Keratinocyte (primary cell): ENCODE measurements around the gene NRG2. TPM values are rescaled to one million over a fixed set of nuclear protein-coding genes. Genes with fewer than 3 reads are reported as not detected.

Experiments
- DNase-seq: peaks from one replicate; pipeline ENCODE4 v3.0.0-alpha.2; 2011; ENCODE audit warnings: low read depth, missing footprints, low spot score
- FAIRE-seq: peaks from 2 replicates; lab custom pipeline; 2011; peaks lifted over from hg19 to GRCh38; lab: Jason Lieb, UNC
- H2AFZ ChIP-seq: 2 replicates; pipeline ENCODE4 v1.6.0; 2012; ENCODE audit warnings: low read length, control low read depth, inconsistent platforms; ENCODE audit not compliant: control insufficient read depth
- H3K27ac ChIP-seq: 2 replicates; pipeline ENCODE4 v1.5.1; 2011; ENCODE audit warnings: low read length; ENCODE audit not compliant: control insufficient read depth, insufficient read depth
- H3K27me3 ChIP-seq: 3 replicates; pipeline ENCODE4 v1.6.0; 2011; ENCODE audit warnings: low read length; ENCODE audit not compliant: control insufficient read depth, insufficient read depth; ENCODE audit errors: extremely low read depth
- H3K36me3 ChIP-seq, 2 experiments: 2 replicates in 1 of 2; 3 replicates in 1 of 2; pipeline ENCODE4 v1.5.1; 2011; ENCODE audit warnings: low read length in 2 of 2, mild to moderate bottlenecking in 1 of 2; ENCODE audit not compliant: control insufficient read depth in 2 of 2, insufficient read depth in 2 of 2; ENCODE audit errors: extremely low read depth in 1 of 2
- H3K4me1 ChIP-seq: 3 replicates; pipeline ENCODE4 v1.5.1; 2011; ENCODE audit warnings: low read length; ENCODE audit not compliant: control insufficient read depth, insufficient read depth; ENCODE audit errors: extremely low read depth
- H3K4me2 ChIP-seq: 3 replicates; pipeline ENCODE4 v1.6.0; 2011; ENCODE audit warnings: low read depth, low read length; ENCODE audit not compliant: control insufficient read depth, insufficient read depth; ENCODE audit errors: extremely low read depth
- H3K4me3 ChIP-seq, 3 experiments: fragments of 200-600 bp in 1 of 3; sonication (generic) in 1 of 3; 2 replicates in 2 of 3; 3 replicates in 1 of 3; pipeline ENCODE4 v1.5.1; 2011 to 2016; ENCODE audit warnings: low read length in 3 of 3, mild to moderate bottlenecking in 3 of 3, control low read depth in 2 of 3, inconsistent platforms in 1 of 3, low read depth in 1 of 3, mixed read lengths in 1 of 3, mixed run types in 1 of 3, moderate library complexity in 1 of 3; ENCODE audit not compliant: control insufficient read depth in 2 of 3, insufficient read depth in 2 of 3; ENCODE audit errors: extremely low read depth in 1 of 3
- H3K79me2 ChIP-seq: 2 replicates; pipeline ENCODE4 v1.6.0; 2012; ENCODE audit warnings: low read length; ENCODE audit not compliant: control insufficient read depth, insufficient read depth
- H3K9ac ChIP-seq: 3 replicates; pipeline ENCODE4 v1.6.0; 2011; ENCODE audit warnings: low read length; ENCODE audit not compliant: control insufficient read depth, insufficient read depth; ENCODE audit errors: extremely low read depth
- H3K9me1 ChIP-seq: 3 replicates; pipeline ENCODE4 v1.6.0; 2011; ENCODE audit warnings: low read length; ENCODE audit not compliant: control insufficient read depth, insufficient read depth; ENCODE audit errors: extremely low read depth
- H3K9me3 ChIP-seq: 2 replicates; pipeline ENCODE4 v1.5.1; 2012; ENCODE audit warnings: low read depth, low read length; ENCODE audit not compliant: control insufficient read depth
- H4K20me1 ChIP-seq: 3 replicates; pipeline ENCODE4 v1.6.0; 2011; ENCODE audit warnings: low read length; ENCODE audit not compliant: control insufficient read depth, insufficient read depth; ENCODE audit errors: extremely low read depth
- EZH2 ChIP-seq: IDR thresholded peaks from one replicate; pipeline ENCODE4 v1.6.1; 2012; ENCODE audit warnings: inconsistent platforms, mild to moderate bottlenecking, low read length, moderate library complexity
- dilution Hi-C: fragments of 300-500 bp; cut with MboI; formaldehyde crosslinking; loops from one replicate; pipeline ENCODE4 v1.7.0; 2020; ENCODE audit warnings: low sequenced_read_pairs; ENCODE audit not compliant: extremely low pct_ligation_motif_present
- polyA plus RNA-seq, 5 experiments: library from polyadenylated mRNA; depleted of rRNA in 3 of 5; stranded (reverse) in 3 of 5; stranded (forward) in 1 of 5; unstranded in 1 of 5; fragments of >200 nt; gene quantifications; 1 replicate in 1 of 5; 2 replicates in 3 of 5; 3 replicates in 1 of 5; pipeline versions ENCODE4 v1.2.1 to v1.2.3, GENCODE V29; 2011 to 2012; ENCODE audit warnings: missing spikeins in 2 of 5, low read depth in 1 of 5, low replicate concordance in 1 of 5
- TF ChIP-seq, protein P1 (sequence below), 3 experiments: IDR thresholded peaks in 1 of 3; conservative IDR thresholded peaks in 1 of 3; optimal IDR thresholded peaks in 1 of 3; 2 replicates in 2 of 3; 3 replicates in 1 of 3; pipeline versions ENCODE3 to v1.5.1; 2011; ENCODE audit warnings: low read length in 3 of 3, mild to moderate bottlenecking in 3 of 3, moderate library complexity in 2 of 3, control low read depth in 1 of 3, inconsistent platforms in 1 of 3; ENCODE audit not compliant: insufficient read depth in 2 of 3; ENCODE audit errors: extremely low read depth in 1 of 3

NRG2 gene
- polyA plus RNA-seq, 1 donor (not counting 4 experiments of a cell fraction or from before 2014, with no cell fraction given): 0.13 TPM

DNA sequence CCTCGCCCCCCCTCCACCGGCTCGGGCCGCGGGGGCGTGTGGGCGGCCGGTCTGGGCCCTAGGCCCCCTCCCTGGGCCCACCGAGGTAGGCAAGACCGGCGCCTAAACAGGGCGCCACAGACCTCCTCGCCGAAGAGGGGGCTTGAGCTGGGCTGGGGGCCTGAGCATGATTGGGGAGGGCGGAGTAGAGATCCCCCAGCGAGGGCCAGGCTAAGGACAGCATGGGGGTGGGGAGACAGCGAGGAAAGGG lies 138.6 kb downstream of the NRG2 start:
- TF ChIP-seq, protein P1, sequence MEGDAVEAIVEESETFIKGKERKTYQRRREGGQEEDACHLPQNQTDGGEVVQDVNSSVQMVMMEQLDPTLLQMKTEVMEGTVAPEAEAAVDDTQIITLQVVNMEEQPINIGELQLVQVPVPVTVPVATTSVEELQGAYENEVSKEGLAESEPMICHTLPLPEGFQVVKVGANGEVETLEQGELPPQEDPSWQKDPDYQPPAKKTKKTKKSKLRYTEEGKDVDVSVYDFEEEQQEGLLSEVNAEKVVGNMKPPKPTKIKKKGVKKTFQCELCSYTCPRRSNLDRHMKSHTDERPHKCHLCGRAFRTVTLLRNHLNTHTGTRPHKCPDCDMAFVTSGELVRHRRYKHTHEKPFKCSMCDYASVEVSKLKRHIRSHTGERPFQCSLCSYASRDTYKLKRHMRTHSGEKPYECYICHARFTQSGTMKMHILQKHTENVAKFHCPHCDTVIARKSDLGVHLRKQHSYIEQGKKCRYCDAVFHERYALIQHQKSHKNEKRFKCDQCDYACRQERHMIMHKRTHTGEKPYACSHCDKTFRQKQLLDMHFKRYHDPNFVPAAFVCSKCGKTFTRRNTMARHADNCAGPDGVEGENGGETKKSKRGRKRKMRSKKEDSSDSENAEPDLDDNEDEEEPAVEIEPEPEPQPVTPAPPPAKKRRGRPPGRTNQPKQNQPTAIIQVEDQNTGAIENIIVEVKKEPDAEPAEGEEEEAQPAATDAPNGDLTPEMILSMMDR (optimal IDR thresholded peaks at IDR 0.05 in 1 of 3, IDR thresholded peaks at IDR 0.05 in 1 of 3, conservative IDR thresholded peaks at IDR 0.05 in 1 of 3; ENCODE audit: extremely low read depth in 1 of 3, insufficient read depth in 2 of 3, low read length in 3 of 3): no peak
- TF ChIP-seq EZH2: no peak

DNA sequence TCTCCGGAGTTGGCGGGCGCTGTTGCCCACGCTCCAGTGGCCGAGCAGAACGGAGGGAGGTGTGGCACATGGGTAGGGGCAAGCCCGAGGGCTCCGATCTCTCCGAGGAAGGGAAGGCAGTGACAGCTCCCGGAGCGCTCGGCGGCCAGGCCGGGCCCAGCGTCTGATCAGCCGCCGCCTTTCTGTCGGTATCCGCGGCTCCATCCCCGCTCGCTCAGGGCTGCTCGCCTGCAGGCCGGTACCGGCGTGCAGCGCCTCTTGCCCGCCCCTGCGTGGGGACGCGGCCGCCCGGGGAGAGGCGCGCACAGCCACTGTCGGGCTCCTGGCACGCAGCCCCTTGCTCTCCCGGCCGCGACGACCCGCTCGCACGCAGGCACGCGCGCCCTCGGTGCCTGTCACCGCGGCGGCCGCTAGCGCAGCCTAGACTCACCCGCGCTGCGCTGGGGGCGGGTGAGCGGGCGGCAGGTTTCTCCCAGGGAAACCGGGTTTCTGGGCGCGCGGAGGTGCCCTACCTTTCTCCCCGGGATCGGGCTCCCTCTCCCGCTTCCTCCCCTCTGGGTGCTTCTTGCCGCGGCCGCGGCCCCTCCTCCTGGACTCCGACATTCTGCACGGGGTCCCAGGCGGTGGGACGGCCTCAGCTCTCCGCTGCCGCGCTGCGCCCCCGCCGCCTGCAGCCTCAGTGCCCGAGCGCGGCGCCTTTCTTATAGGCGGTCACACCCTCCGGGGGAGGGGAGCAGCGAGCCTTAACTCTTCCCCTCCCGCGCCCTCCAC lies 139.1 kb downstream of the NRG2 start:
- Histone ChIP-seq H3K79me2 (no peaks in the 10 kb centered on the region), H3K4me1 (peaks cover 5% of the 10 kb centered on the region), H3K27ac (no peak overlapping the region), H4K20me1 (peaks cover 3% of the 10 kb centered on the region), H3K4me2 (peak overlapping the region; percentile 61), H3K36me3 (no peaks in the 10 kb centered on the region), H3K9me1 (no peaks in the 10 kb centered on the region), H3K4me3 (peak overlapping the region; percentile 29 to 50 (median 36)), H3K27me3 (peaks cover 47% of the 10 kb centered on the region), H3K9ac (no peak overlapping the region), H3K9me3 (no peaks in the 10 kb centered on the region), H2AFZ (no peak overlapping the region)
- TF ChIP-seq EZH2: peak; percentile 90
- TF ChIP-seq, protein P1 (optimal IDR thresholded peaks at IDR 0.05 in 1 of 3, IDR thresholded peaks at IDR 0.05 in 1 of 3, conservative IDR thresholded peaks at IDR 0.05 in 1 of 3; ENCODE audit: extremely low read depth in 1 of 3, insufficient read depth in 2 of 3, low read length in 3 of 3): no peak
- dilution Hi-C loops: no loop called here
- no peak for FAIRE-seq
- DNase-seq: no peak

More for the DNA sequence above, 138.6 kb downstream of the NRG2 start:
- H3K9ac ChIP-seq: no peak overlapping the region
- no peaks in the 10 kb centered on the region for H3K9me1 ChIP-seq
- H3K27me3 ChIP-seq: peaks cover 47% of the 10 kb centered on the region
- FAIRE-seq (no peak), DNase-seq (no peak)
- H3K4me1 ChIP-seq: peaks cover 10% of the 10 kb centered on the region
- H2AFZ ChIP-seq: no peak overlapping the region
- no peaks in the 10 kb centered on the region for H3K36me3 ChIP-seq
- peak overlapping the region; percentile 61 for H3K4me2 ChIP-seq
- H4K20me1 ChIP-seq: peaks cover 3% of the 10 kb centered on the region
- peak overlapping the region in 2 of 3 experiments; percentile 29 to 36 for H3K4me3 ChIP-seq
- dilution Hi-C loops: no loop called here
- no peak overlapping the region for H3K27ac ChIP-seq
- no peaks in the 10 kb centered on the region for H3K9me3 ChIP-seq
- no peaks in the 10 kb centered on the region for H3K79me2 ChIP-seq
